Endothelial cell of umbilical vein (primary cell): ENCODE measurements around the gene UBE2E2. TPM values are rescaled to one million over a fixed set of nuclear protein-coding genes. Genes with fewer than 3 reads are reported as not detected.
A peak's percentile ranks its signal among the peaks of the same experiment; 100 is the strongest.

Source experiments
- BruUV-seq: library from RNA; stranded (reverse); fragments of 400-500 nt; replicated peaks from 2 replicates; lab custom pipeline; 2021; lab: Mats Ljungman, UMichigan
- CTCF ChIA-PET: fragments of 300-600, 350-600 bp; sonication (Branson Sonifier 250); formaldehyde crosslinking; loops from one replicate; lab custom pipeline; 2021; ENCODE audit warnings: antibody characterized with exemption, inconsistent platforms; lab: Charles Lee
- POLR2A ChIA-PET: fragments of 300-600, 350-600 bp; sonication (Branson Sonifier 250); formaldehyde crosslinking; loops from one replicate; lab custom pipeline; 2021; ENCODE audit warnings: antibody characterized with exemption, inconsistent platforms; lab: Charles Lee
- DNase-seq: peaks from one replicate; pipeline ENCODE4 v3.0.0-alpha.2; 2011; ENCODE audit warnings: low read depth, low spot score
- FAIRE-seq: peaks from 2 replicates; lab custom pipeline; 2011; peaks lifted over from hg19 to GRCh38; lab: Jason Lieb, UNC
- H2AFZ ChIP-seq: 2 replicates; pipeline ENCODE4 v1.6.0; 2012; ENCODE audit warnings: low read depth, low read length, control low read depth, inconsistent platforms
- H3K27ac ChIP-seq: 2 replicates; pipeline ENCODE4 v1.5.1; 2011; ENCODE audit warnings: low read depth, mild to moderate bottlenecking, control low read depth, low read length, moderate library complexity; ENCODE audit not compliant: insufficient read depth
- H3K27me3 ChIP-seq, 2 experiments: 2 replicates each; pipeline versions ENCODE4 v1.6.0 to v1.6.1; 2011; ENCODE audit warnings: low read length in 2 of 2, mixed read lengths in 1 of 2; ENCODE audit not compliant: control insufficient read depth in 2 of 2, insufficient read depth in 2 of 2
- H3K36me3 ChIP-seq, 2 experiments: 2 replicates in 1 of 2; 3 replicates in 1 of 2; pipeline ENCODE4 v1.5.1; 2011; ENCODE audit warnings: low read length in 2 of 2, mild to moderate bottlenecking in 1 of 2, moderate library complexity in 1 of 2; ENCODE audit not compliant: control insufficient read depth in 2 of 2, insufficient read depth in 2 of 2; ENCODE audit errors: extremely low read depth in 1 of 2
- H3K4me1 ChIP-seq: 3 replicates; pipeline ENCODE4 v1.5.1; 2011; ENCODE audit warnings: mild to moderate bottlenecking, low read length; ENCODE audit not compliant: control insufficient read depth, insufficient read depth; ENCODE audit errors: extremely low read depth
- H3K4me2 ChIP-seq: 2 replicates; pipeline ENCODE4 v1.6.1; 2011; ENCODE audit warnings: low read length, control low read depth, mixed read lengths; ENCODE audit not compliant: insufficient read depth
- H3K4me3 ChIP-seq, 3 experiments: fragments of 200-600 bp in 1 of 3; sonication (generic), shearing (Covaris generic) in 1 of 3; replicated peaks in 1 of 3; 2 replicates each; pipeline ENCODE4 v1.5.1; 2011 to 2016; ENCODE audit warnings: control low read depth in 3 of 3, low read length in 3 of 3, mild to moderate bottlenecking in 2 of 3, inconsistent platforms in 1 of 3, low read depth in 1 of 3, moderate library complexity in 1 of 3; ENCODE audit not compliant: insufficient read depth in 1 of 3
- H3K79me2 ChIP-seq: 2 replicates; pipeline ENCODE4 v1.6.0; 2012; ENCODE audit warnings: low read length, inconsistent platforms; ENCODE audit not compliant: control insufficient read depth, insufficient read depth
- H3K9ac ChIP-seq: replicated peaks from 2 replicates; pipeline ENCODE3; 2011; ENCODE audit warnings: low read length, control low read depth; ENCODE audit not compliant: insufficient read depth; ENCODE audit errors: extremely low read depth
- H3K9me1 ChIP-seq: replicated peaks from 3 replicates; pipeline ENCODE4 v1.6.0; 2011; ENCODE audit warnings: mild to moderate bottlenecking, low read length; ENCODE audit not compliant: control insufficient read depth, insufficient read depth; ENCODE audit errors: extremely low read depth
- H3K9me3 ChIP-seq: replicated peaks from 2 replicates; pipeline ENCODE4 v1.5.1; 2012; ENCODE audit warnings: low read length, inconsistent platforms; ENCODE audit not compliant: control insufficient read depth, insufficient read depth
- H4K20me1 ChIP-seq: replicated peaks from 2 replicates; pipeline ENCODE3; 2011; ENCODE audit warnings: mild to moderate bottlenecking, low read length; ENCODE audit not compliant: control insufficient read depth, insufficient read depth; ENCODE audit errors: extremely low read depth
- EZH2 ChIP-seq: IDR thresholded peaks from 2 replicates; pipeline ENCODE4 v1.6.1; 2012; ENCODE audit warnings: borderline replicate concordance, low read depth, mild to moderate bottlenecking, moderate library complexity, low read length, inconsistent platforms; ENCODE audit not compliant: severe bottlenecking
- JUN ChIP-seq: IDR thresholded peaks from 2 replicates; pipeline ENCODE4 v1.6.1; 2011; ENCODE audit warnings: borderline replicate concordance, low read depth; ENCODE audit not compliant: insufficient read length, insufficient read depth
- POLR2A ChIP-seq: IDR thresholded peaks from 2 replicates; pipeline ENCODE4 v1.6.1; 2012; ENCODE audit warnings: low read depth, mild to moderate bottlenecking, control low read depth, low read length
- POLR2AphosphoS5 ChIP-seq: IDR thresholded peaks from 2 replicates; pipeline ENCODE4 v1.6.1; 2012; ENCODE audit warnings: low read depth, mild to moderate bottlenecking, control low read depth, low read length, moderate library complexity; ENCODE audit not compliant: insufficient read depth
- dilution Hi-C: fragments of 300-500 bp; cut with MboI; formaldehyde crosslinking; loops from one replicate; pipeline ENCODE4 v1.15.0; 2019; ENCODE audit warnings: low sequenced_read_pairs; ENCODE audit not compliant: extremely low pct_ligation_motif_present
- intact Hi-C: fragments of 100-400 bp; cut with micrococcal nuclease; formaldehyde crosslinking; loops from one replicate; pipeline ENCODE4 v1.10.0; 2022
- polyA plus RNA-seq, 4 experiments: library from polyadenylated mRNA; depleted of rRNA in 3 of 4; stranded (reverse) in 3 of 4; unstranded in 1 of 4; fragments of >200 nt; gene quantifications; 2 replicates each; pipeline versions ENCODE4 v1.2.1 to v1.2.3, GENCODE V29; 2011 to 2012; ENCODE audit warnings: missing spikeins in 1 of 4
- total RNA-seq: library from RNA; stranded (reverse); gene quantifications from 2 replicates; pipeline ENCODE4 v1.2.3, GENCODE V29; 2021
- TF ChIP-seq, protein P1 (sequence below): IDR thresholded peaks from 2 replicates; pipeline ENCODE4 v1.6.1; 2011; ENCODE audit not compliant: insufficient read depth, insufficient read length
- TF ChIP-seq, protein P2 (sequence below), 2 donors: IDR thresholded peaks; 1 replicate in 1 of 2; 2 replicates in 1 of 2; pipeline ENCODE4 v1.5.1; 2011; ENCODE audit warnings: low read length in 2 of 2, mild to moderate bottlenecking in 2 of 2, moderate library complexity in 2 of 2, control low read depth in 1 of 2, inconsistent platforms in 1 of 2, low read depth in 1 of 2; ENCODE audit not compliant: insufficient read depth in 1 of 2; ENCODE audit errors: extremely low read depth in 1 of 2

Gene UBE2E2
- total and polyA plus RNA-seq, 2 donors (not counting 3 experiments of a cell fraction or from before 2014, with no cell fraction given): 37.0 to 45.4 TPM

GRCh38 chr3:23567917-23568316, 364.8 kb downstream of the UBE2E2 start:
- dilution Hi-C loops (no loop called here), intact Hi-C loops (no loop called here)
- no peaks in the 10 kb centered on the region for H3K9me3 ChIP-seq
- H3K79me2 ChIP-seq: no peaks in the 10 kb centered on the region
- no peaks in the 10 kb centered on the region for H3K9me1 ChIP-seq
- DNase-seq: peak; percentile 76
- no peaks in the 10 kb centered on the region for H4K20me1 ChIP-seq
- H3K4me1 ChIP-seq: no peaks in the 10 kb centered on the region
- H3K9ac ChIP-seq: no peak overlapping the region
- POLR2A ChIA-PET: no interaction called here
- H3K27me3 ChIP-seq: no peaks in the 10 kb centered on the region
- H3K27ac ChIP-seq: no peak overlapping the region
- H3K4me3 ChIP-seq: no peak overlapping the region
- CTCF ChIA-PET: no interaction called here
- no peaks in the 10 kb centered on the region for H3K36me3 ChIP-seq
- FAIRE-seq: no peak
- H2AFZ ChIP-seq: no peak overlapping the region
- no peak overlapping the region for H3K4me2 ChIP-seq
- no TSS peak for BruUV-seq
- TF ChIP-seq EZH2: no peak
- TF ChIP-seq, protein P1, sequence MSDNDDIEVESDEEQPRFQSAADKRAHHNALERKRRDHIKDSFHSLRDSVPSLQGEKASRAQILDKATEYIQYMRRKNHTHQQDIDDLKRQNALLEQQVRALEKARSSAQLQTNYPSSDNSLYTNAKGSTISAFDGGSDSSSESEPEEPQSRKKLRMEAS: peak; percentile 33

GRCh38 chr3:23573827-23574226, 370.7 kb downstream of the UBE2E2 start:
- Histone ChIP-seq H3K27me3 (no peaks in the 10 kb centered on the region), H3K9ac (no peak overlapping the region), H3K27ac (no peak overlapping the region), H3K36me3 (no peaks in the 10 kb centered on the region), H2AFZ (no peak overlapping the region), H3K4me3 (no peak overlapping the region), H3K4me2 (no peak overlapping the region), H3K9me1 (no peaks in the 10 kb centered on the region), H3K4me1 (no peaks in the 10 kb centered on the region), H3K79me2 (no peaks in the 10 kb centered on the region), H3K9me3 (no peaks in the 10 kb centered on the region), H4K20me1 (no peaks in the 10 kb centered on the region)
- DNase-seq (no peak), FAIRE-seq (no peak)
- no TSS peak for BruUV-seq
- ChIA-PET POLR2A (no interaction called here), CTCF (interaction anchor here (1.4 kb wide), 1 partner anchor 10 kb away, joined by 3 read pairs; no protein-coding TSS in a partner anchor)
- TF ChIP-seq POLR2AphosphoS5 (no peak), JUN (no peak), POLR2A (no peak)
- TF ChIP-seq, protein P2, sequence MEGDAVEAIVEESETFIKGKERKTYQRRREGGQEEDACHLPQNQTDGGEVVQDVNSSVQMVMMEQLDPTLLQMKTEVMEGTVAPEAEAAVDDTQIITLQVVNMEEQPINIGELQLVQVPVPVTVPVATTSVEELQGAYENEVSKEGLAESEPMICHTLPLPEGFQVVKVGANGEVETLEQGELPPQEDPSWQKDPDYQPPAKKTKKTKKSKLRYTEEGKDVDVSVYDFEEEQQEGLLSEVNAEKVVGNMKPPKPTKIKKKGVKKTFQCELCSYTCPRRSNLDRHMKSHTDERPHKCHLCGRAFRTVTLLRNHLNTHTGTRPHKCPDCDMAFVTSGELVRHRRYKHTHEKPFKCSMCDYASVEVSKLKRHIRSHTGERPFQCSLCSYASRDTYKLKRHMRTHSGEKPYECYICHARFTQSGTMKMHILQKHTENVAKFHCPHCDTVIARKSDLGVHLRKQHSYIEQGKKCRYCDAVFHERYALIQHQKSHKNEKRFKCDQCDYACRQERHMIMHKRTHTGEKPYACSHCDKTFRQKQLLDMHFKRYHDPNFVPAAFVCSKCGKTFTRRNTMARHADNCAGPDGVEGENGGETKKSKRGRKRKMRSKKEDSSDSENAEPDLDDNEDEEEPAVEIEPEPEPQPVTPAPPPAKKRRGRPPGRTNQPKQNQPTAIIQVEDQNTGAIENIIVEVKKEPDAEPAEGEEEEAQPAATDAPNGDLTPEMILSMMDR (IDR thresholded peaks at IDR 0.05; ENCODE audit: extremely low read depth in 1 of 2, insufficient read depth in 1 of 2, low read depth in 1 of 2, low read length in 2 of 2): no peak
- dilution Hi-C loops (no loop called here), intact Hi-C loops (no loop called here)
